Fibroblast of skin of back (primary cell): ENCODE measurements around the gene CARD11.

Experiments
- DNase-seq: peaks from one replicate; pipeline ENCODE4 v3.0.0-alpha.2; 2013

Gene CARD11

DNA sequence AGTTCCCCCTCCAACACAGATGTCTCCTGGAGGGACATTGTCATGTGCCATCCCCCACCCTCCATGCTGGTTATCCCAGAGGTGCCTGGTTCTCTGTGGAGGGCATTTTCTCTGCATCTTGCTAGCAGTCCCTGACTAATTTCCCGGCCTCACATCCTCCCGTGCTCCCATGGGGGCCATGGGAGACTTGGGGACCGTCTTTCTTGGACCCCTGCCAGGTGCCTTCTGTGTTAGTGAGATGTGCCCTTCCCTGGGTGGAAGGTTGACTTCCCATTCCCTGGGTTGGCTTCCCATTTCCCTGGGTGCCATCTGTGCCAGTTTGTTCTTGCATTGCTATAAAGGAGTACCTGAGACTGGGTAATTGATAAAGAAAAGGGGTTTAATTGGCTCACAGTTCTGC is 177.1 kb downstream of the CARD11 start:
- no peak for DNase-seq

DNA sequence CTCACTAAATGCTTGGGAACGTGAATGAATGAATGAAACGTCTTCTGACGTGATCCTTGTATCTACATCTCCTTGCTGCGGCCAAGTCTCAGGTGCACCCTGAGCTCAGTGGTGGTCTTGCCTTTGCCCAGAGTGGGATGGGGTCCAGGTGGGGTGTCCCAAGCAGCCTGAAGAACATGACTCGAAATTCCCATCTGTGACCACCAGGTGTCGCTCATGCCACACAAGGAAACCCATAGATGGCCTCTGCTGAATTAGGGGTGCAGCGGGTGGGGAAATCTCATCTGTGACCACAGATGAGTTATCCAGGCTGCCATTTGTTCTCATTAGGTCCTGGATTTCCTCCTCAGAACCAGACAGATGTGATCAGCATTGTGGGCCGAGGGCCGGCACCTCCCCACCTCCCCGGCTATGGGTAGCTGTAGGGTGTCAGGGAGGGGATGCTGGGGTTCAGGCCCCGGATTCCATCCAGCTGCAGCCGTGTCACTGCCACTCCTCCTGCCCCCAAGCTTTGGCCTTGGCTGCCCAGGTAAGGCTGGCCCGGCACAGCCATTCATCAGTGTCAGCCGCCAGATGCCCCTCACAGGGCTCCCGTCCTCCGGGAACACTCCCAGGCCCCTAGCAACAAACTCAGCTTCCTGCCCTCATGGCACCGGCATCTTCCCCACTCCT is 178.5 kb downstream of the CARD11 start:
- DNase-seq, result peak; percentile 67

DNA sequence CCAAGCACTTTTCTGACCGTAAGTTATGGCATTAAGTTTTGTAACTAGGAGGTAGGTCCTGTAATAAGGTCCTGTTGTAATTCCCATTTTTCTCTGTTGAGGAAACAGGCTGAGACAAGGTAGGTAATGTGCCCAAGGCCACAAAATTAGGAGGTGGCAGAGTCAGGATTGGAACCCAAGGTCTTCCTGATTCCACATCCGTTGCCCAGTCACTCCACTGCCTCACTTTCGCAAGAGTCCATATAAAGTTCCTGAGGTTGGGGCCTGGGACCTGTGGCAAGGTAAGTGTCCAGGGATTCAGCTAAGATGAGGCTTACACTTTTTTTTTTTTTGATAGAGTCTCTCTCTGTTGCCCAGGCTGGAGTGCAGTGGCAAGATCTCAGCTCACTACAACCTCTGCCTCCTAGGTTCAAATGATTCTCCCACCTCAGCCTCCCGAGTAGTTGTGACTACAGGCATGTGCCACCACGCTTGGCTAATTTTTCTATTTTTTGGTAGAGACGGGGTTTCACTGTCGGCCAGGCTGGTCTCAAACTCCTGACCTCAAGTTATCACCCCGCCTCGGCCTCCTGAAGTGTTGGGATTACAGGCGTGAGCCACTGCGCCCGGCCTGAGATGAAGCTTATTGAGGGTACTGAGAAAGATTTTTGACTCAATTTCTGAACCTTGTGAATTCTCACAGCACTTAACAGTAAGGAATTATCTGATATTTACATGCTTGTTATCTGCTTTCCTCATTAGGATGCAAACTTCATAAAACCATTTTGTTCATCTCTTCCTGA is 179.3 kb downstream of the CARD11 start:
- no peak for DNase-seq

DNA sequence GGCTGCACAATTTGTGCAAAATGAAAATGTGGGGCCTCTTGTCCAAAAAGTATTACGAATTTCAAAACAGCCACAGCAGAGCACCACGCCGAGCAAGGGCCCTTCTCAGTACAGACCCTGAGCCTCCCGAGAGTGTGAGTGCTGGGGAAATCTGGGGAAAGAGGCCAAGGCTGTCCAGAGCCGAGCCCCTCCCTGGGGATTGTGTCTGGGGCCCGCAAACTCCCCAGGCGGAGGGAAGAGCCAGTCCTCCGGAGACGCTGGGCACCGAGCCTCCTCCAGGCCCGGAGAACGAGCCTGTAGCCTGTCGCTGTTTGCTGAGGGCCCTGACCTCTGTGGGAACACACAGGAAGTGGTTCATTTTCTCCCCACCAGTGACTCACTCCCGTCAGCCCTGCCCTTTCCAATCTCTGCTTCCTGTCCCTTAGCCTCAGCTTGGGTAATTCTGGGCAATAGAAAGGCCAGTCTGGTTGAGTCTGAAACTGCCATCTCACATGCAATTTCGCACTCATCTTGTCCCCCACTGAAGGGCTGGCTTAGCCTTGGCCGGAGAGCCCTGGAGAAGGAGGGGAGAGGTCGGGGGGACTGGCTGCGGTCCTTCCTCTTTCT is 180.1 kb downstream of the CARD11 start:
- DNase-seq, result peak; percentile 97

DNA sequence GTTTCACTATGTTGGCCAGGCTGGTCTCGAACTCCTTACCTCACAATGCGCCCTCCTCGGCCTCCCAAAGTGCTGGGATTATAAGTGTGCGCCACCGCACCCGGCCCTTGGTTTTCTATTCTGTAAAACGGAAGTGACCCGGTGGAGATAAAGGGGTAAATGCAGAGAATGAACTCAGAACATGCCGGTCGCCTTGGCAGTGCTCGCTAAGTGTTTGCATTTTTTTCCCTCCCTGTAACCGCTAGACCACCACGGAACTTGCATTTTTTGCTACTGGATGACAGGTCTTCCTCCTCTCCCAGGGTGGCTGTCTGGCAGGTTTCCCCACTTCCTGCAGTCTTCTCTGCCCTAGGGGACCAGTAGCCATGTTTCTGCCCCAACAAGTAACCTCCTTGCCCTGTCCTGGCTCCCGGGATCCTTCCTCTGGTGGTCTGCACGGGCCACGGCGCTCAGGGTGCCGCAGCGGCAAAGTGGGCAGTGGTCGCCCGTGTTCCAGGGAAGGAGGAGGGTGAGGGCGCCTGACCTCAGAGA is 180.8 kb downstream of the CARD11 start:
- peak; percentile 76 for DNase-seq

DNA sequence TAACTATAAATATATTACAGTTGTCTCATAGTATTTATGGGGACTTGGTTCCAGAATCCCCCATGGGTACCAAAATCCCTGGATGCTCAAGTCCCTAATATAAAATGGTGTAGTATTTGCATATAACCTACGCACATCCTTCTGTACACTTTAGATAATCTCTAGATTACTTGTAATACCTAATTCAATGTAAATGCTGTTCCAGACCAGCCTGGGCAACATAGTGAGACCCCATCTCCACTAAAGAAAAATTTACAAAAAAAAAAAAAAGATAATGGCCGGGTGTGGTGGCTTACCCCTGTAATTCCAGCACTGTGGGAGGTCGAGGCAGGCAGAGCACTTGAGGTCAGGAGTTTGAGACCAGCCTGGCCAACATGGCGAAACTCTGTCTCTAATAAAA is 182.2 kb downstream of the CARD11 start:
- DNase-seq, result no peak

DNA sequence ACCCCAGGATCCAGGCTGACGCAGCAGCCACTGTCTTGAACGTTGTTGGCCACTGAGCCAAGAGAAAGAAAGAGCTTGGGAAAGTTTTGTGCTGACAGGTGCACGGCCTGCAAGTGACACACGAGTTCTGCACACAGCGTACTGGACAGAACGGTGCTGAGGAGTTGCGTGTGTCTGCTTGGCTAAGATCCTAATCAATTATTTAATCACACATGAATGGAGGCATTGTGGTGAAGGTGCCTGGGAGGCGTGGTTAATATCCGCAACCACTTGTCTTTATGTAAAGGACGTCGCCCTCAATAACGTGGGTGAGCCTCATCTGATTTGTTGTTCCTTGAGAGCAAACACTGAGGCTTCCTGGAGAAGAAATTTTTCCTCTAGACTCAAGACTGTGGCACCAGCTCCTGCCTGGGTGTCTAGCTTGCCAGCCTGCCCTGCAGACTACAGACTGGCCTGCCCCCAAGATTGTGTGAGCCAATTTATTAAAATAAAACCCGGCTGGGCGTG is 183.0 kb downstream of the CARD11 start:
- DNase-seq, result no peak

DNA sequence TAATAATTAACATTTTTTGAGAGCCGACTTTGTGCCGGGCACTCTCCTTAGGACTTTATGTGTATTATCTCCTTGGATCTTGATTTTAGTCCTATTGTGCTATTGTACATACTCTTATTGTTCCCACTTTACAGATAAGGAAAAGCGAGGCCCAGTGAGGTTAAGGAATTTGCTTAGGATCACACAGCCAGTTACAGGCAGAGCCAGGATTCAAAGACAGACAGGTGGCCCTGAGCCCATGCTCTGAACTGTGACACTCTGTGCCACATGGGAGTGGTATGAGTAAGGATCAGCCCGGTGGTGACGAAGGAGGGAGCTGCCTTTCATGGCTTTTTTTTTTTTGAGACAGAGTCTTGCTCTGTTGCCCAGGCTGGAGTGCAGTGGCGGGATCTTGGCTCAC is 183.7 kb downstream of the CARD11 start:
- no peak for DNase-seq

DNA sequence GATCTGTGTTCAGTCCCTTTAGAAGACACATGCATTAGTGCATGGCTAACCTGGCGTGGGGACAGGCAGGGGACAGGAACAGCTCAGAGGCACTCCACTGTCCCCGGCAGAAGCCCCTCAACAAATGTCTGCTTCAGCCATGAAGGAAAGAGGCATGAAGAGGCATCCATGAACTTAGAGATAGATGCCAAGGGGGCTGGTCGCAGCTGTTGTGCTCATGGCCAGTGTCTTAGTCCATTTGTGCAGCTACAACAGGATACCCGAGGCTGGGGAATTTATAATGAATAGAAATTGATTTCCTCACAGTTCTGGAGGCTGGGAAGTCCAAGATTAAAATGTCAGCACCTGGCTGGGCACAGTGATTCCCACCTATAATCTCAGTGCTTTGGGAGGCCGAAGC is 185.0 kb downstream of the CARD11 start:
- no peak for DNase-seq

DNA sequence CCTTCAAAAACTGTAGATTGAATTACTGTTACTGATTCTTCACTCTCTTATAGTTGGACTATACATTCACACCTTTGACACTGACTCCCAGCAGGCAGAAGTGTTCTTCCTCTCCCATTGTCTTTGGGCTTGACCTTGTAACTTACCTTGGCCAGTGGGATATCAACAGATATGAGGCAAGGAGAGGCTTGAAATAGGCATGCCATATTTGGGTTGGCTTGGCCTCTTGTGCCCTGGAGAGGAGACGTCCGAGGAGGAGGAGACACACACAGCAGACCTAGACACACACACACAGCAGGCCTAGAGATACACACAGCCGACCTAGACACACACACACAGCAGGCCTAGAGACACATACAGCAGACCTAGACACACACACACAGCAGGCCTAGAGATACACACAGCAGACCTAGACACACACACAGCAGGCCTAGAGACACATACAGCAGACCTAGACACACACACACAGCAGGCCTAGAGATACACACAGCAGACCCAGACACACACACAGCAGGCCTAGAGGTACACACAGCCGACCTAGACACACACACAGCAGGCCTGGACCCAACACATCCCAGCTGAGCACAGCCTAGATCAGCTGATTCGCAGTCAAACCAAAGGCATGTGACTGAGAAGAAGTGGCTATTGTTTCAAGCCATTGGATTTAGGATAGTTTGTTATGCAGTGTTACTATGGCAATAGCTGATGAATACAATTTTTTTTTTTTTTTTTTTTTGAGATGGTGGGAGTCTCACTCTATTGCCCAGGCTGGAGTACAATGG is 187.1 kb downstream of the CARD11 start:
- DNase-seq, result peak; percentile 21
